HL-60 (cell line): ENCODE data around the gene STUM.

Source experiments
- DNase-seq, 2 experiments: peaks; one replicate each; pipeline ENCODE4 v3.0.0-alpha.2; 2010 to 2020; ENCODE audit warnings: low read depth in 1 of 2, low spot score in 1 of 2
- H3K27ac ChIP-seq: fragments of 250-450 bp; sonication (Bioruptor Pico); replicated peaks from 2 replicates; pipeline ENCODE4 v1.5.1; 2020; ENCODE audit warnings: mild to moderate bottlenecking, moderate library complexity
- H3K27me3 ChIP-seq: fragments of 250-450 bp; sonication (Bioruptor Pico); 2 replicates; pipeline ENCODE4 v1.5.1; 2021; ENCODE audit warnings: mild to moderate bottlenecking, moderate library complexity; ENCODE audit not compliant: insufficient read depth, poor library complexity, severe bottlenecking
- H3K4me3 ChIP-seq: replicated peaks from 2 replicates; pipeline ENCODE4 v1.5.1; 2011; ENCODE audit warnings: mild to moderate bottlenecking, control low read depth, low read length; ENCODE audit not compliant: insufficient read depth
- GABPA ChIP-seq: IDR thresholded peaks from 2 replicates; pipeline ENCODE4 v1.6.1; 2012; ENCODE audit warnings: low read depth
- POLR2AphosphoS5 ChIP-seq: IDR thresholded peaks from 2 replicates; pipeline ENCODE4 v1.6.1; 2012; ENCODE audit warnings: low read depth
- SPI1 ChIP-seq: IDR thresholded peaks from 2 replicates; pipeline ENCODE4 v1.6.1; 2012; ENCODE audit warnings: low read depth, mild to moderate bottlenecking, borderline replicate concordance
- TF ChIP-seq, protein P1 (sequence below): IDR thresholded peaks from one replicate; pipeline ENCODE4 v1.5.1; 2011; ENCODE audit warnings: low read length, control low read depth, inconsistent platforms; ENCODE audit not compliant: insufficient read depth
- TF ChIP-seq, protein P2 (sequence below): IDR thresholded peaks from 2 replicates; pipeline ENCODE4 v1.6.1; 2012; ENCODE audit warnings: low read depth; ENCODE audit not compliant: insufficient replicate concordance

STUM gene

DNA sequence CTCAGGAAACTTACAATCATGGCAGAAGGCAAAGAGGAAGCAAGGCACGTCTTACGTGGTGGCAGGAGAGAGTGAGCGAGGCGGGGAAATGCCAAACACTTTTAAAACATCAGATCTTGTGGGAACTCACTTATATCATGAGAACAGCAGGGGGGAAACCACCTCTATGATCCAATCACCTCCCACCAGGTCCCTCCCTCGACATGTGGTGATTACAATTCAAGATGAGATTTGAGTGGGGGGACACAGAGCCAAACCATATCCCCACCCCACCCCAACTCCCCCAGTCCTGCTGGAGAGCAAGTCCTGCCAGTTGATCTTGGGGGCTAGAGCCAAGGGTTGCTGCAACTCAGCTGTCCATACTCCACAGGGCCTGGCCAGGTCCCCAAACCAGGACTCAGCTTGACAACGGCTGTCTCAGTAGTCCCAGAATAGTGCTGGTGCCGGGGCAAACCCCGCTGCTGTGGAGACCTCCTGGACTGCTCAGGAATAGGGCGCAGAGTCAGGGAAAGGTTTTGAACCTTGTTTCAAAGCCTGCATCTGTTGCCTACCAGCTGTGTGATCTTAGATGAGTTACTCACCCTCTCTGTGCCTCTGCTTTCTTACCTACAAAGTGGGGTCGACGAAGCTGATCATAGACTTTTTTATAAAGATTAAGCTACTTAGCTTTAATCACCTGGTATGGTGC, 79.5 kb downstream of the STUM start:
- DNase-seq = no peak
- no peak for TF ChIP-seq GABPA
- TF ChIP-seq, protein P1, sequence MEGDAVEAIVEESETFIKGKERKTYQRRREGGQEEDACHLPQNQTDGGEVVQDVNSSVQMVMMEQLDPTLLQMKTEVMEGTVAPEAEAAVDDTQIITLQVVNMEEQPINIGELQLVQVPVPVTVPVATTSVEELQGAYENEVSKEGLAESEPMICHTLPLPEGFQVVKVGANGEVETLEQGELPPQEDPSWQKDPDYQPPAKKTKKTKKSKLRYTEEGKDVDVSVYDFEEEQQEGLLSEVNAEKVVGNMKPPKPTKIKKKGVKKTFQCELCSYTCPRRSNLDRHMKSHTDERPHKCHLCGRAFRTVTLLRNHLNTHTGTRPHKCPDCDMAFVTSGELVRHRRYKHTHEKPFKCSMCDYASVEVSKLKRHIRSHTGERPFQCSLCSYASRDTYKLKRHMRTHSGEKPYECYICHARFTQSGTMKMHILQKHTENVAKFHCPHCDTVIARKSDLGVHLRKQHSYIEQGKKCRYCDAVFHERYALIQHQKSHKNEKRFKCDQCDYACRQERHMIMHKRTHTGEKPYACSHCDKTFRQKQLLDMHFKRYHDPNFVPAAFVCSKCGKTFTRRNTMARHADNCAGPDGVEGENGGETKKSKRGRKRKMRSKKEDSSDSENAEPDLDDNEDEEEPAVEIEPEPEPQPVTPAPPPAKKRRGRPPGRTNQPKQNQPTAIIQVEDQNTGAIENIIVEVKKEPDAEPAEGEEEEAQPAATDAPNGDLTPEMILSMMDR = no peak
- TF ChIP-seq POLR2AphosphoS5 = no peak
- TF ChIP-seq, protein P2, sequence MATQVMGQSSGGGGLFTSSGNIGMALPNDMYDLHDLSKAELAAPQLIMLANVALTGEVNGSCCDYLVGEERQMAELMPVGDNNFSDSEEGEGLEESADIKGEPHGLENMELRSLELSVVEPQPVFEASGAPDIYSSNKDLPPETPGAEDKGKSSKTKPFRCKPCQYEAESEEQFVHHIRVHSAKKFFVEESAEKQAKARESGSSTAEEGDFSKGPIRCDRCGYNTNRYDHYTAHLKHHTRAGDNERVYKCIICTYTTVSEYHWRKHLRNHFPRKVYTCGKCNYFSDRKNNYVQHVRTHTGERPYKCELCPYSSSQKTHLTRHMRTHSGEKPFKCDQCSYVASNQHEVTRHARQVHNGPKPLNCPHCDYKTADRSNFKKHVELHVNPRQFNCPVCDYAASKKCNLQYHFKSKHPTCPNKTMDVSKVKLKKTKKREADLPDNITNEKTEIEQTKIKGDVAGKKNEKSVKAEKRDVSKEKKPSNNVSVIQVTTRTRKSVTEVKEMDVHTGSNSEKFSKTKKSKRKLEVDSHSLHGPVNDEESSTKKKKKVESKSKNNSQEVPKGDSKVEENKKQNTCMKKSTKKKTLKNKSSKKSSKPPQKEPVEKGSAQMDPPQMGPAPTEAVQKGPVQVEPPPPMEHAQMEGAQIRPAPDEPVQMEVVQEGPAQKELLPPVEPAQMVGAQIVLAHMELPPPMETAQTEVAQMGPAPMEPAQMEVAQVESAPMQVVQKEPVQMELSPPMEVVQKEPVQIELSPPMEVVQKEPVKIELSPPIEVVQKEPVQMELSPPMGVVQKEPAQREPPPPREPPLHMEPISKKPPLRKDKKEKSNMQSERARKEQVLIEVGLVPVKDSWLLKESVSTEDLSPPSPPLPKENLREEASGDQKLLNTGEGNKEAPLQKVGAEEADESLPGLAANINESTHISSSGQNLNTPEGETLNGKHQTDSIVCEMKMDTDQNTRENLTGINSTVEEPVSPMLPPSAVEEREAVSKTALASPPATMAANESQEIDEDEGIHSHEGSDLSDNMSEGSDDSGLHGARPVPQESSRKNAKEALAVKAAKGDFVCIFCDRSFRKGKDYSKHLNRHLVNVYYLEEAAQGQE = no peak
- no peak for TF ChIP-seq SPI1
- Histone ChIP-seq H3K27me3 (no peaks in the 10 kb centered on the region), H3K4me3 (no peak overlapping the region), H3K27ac (no peak overlapping the region)

DNA sequence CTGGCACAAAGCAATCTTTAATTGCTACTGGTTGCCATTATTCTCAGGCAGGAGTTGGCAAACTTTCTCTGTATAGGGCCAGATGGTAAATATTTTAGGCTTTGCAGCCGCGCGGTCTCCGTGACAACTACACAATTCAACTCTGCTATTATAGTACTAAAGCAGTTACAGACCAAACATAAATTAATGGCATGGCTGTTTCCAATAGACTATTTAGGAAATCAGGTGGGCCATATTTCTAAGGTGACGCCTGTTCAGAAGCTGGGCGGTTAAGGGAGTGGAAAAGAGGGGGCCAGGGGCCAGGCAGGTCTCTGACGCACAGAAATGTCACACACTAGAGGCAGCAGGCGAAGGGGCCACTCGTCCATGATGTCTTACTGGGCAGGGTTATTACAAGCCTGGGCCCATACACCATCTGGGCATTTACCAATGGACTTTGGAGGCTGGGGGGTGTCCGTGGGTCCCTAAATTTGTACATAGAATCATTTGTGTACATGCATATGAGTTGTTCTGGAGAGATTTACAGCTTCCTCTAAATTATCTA, 80.1 kb downstream of the STUM start:
- no peaks in the 10 kb centered on the region for H3K27me3 ChIP-seq
- H3K4me3 ChIP-seq = no peak overlapping the region
- TF ChIP-seq GABPA (no peak), POLR2AphosphoS5 (no peak)
- TF ChIP-seq, protein P1 = no peak
- TF ChIP-seq, protein P2 = no peak
- DNase-seq = no peak
- no peak overlapping the region for H3K27ac ChIP-seq

DNA sequence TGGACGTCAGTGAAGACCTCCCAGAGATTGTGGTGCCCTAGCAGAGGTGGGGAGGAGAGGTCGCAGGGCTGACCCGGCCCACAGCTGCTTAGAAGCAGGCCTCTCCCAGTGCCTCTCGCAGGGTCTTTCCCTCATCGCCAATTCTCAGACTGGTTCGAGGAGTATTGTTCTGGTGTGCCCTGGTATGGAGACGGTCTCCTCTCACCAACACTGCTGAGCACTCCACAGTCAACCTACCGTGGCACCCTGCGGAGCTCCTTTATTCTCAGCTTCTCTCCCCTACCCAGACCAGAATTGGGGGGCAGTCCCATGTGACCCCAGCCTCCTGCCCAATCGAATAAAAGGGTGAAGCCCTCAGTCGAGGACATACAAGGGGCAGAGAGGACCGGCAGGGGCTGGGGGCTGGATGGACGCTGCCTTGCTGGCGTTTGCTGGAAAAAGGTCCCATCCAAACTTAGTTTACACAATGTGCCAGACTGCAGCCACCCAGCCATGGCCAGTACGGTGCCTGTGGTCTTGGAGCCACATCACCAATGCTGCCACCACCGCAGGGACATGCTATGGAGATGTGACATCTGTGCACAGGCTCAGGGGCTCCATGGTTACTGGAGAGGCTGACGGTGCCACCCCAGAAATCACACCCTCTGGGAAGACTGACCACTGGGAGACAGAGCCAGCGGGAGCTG, 80.8 kb downstream of the STUM start:
- Histone ChIP-seq H3K27ac (no peak overlapping the region), H3K27me3 (no peaks in the 10 kb centered on the region), H3K4me3 (no peak overlapping the region)
- DNase-seq = no peak
- no peak for TF ChIP-seq POLR2AphosphoS5
- TF ChIP-seq, protein P1 = no peak
- TF ChIP-seq SPI1 = no peak
- TF ChIP-seq, protein P2 = no peak
- TF ChIP-seq GABPA = no peak
